GM12878 (cell line): ENCODE data around the gene KIRREL1. TPM values are rescaled to one million over a fixed set of nuclear protein-coding genes. Genes with fewer than 3 reads are reported as not detected.

Source experiments
- ATAC-seq: fragments of 200-7000 bp; cut with Tn5 transposase; 3 replicates; pipeline ENCODE4 v1.9.1; 2020; ENCODE audit warnings: mild to moderate bottlenecking, moderate library complexity
- BruUV-seq: library from RNA; stranded (reverse); fragments of 400-500 nt; replicated peaks from 2 replicates; lab custom pipeline; 2021; lab: Mats Ljungman, UMichigan
- CTCF ChIA-PET: fragments of 300-600 bp; sonication (Branson Sonifier 250); formaldehyde crosslinking; extraction: SDS; loops from one replicate; lab custom pipeline; 2021; ENCODE audit warnings: inconsistent platforms; lab: Yijun Ruan, JAX
- POLR2A ChIA-PET: fragments of 350-600 bp; formaldehyde crosslinking; extraction: SDS; loops from one replicate; lab custom pipeline; 2021; ENCODE audit warnings: inconsistent platforms; lab: Charles Lee
- RAD21 ChIA-PET: fragments of 300-600 bp; sonication (Branson Sonifier 250); formaldehyde crosslinking; loops from one replicate; lab custom pipeline; 2023; ENCODE audit warnings: antibody characterized with exemption; ENCODE audit not compliant: unreplicated experiment; lab: Charles Lee
- SMC1A ChIA-PET: fragments of 300-600 bp; sonication (Branson Sonifier 250); formaldehyde crosslinking; loops from one replicate; lab custom pipeline; 2023; ENCODE audit not compliant: unreplicated experiment, uncharacterized antibody; lab: Charles Lee
- DNase-seq: peaks from one replicate; pipeline ENCODE4 v3.0.0-alpha.2; 2011; ENCODE audit warnings: low read depth, low spot score
- FAIRE-seq: peaks from 3 replicates; lab custom pipeline; 2011; peaks lifted over from hg19 to GRCh38; lab: Jason Lieb, UNC
- H2AFZ ChIP-seq: 2 replicates; pipeline ENCODE4 v1.6.0; 2011; ENCODE audit warnings: low read depth, low read length, control low read depth; ENCODE audit not compliant: control insufficient read depth
- H3K27ac ChIP-seq: 2 replicates; pipeline ENCODE4 v1.5.1; 2011; ENCODE audit warnings: control low read depth; ENCODE audit not compliant: control insufficient read depth, insufficient read depth
- H3K27me3 ChIP-seq, 2 experiments: replicated peaks in 1 of 2; 2 replicates each; pipeline versions ENCODE4 v1.6.0 to v1.6.1; 2011; ENCODE audit warnings: low read length in 1 of 2; ENCODE audit not compliant: control insufficient read depth in 2 of 2, insufficient read depth in 2 of 2
- H3K36me3 ChIP-seq, 2 experiments: 2 replicates each; pipeline ENCODE4 v1.5.1; 2011; ENCODE audit warnings: low read length in 1 of 2; ENCODE audit not compliant: control insufficient read depth in 2 of 2, insufficient read depth in 2 of 2
- H3K4me1 ChIP-seq: 2 replicates; pipeline ENCODE4 v1.6.1; 2011; ENCODE audit warnings: mild to moderate bottlenecking, low read length, moderate library complexity, mixed read lengths; ENCODE audit not compliant: control insufficient read depth, insufficient read depth
- H3K4me2 ChIP-seq: 2 replicates; pipeline ENCODE4 v1.6.0; 2011; ENCODE audit warnings: control low read depth; ENCODE audit not compliant: control insufficient read depth, insufficient read depth
- H3K4me3 ChIP-seq: fragments of 200-600 bp; sonication (generic); 2 replicates; pipeline ENCODE4 v1.5.1; 2016
- H3K79me2 ChIP-seq: 2 replicates; pipeline ENCODE4 v1.6.0; 2011; ENCODE audit warnings: low read length; ENCODE audit not compliant: control insufficient read depth, insufficient read depth
- H3K9ac ChIP-seq: 2 replicates; pipeline ENCODE4 v1.8.0; 2011; ENCODE audit warnings: low read length, control low read depth, mixed read lengths; ENCODE audit not compliant: control insufficient read depth, insufficient read depth
- H3K9me3 ChIP-seq: replicated peaks from 3 replicates; pipeline ENCODE4 v1.5.1; 2011; ENCODE audit warnings: mild to moderate bottlenecking, low read length; ENCODE audit not compliant: control insufficient read depth, insufficient read depth
- H4K20me1 ChIP-seq: 2 replicates; pipeline ENCODE4 v1.6.0; 2011; ENCODE audit not compliant: control insufficient read depth, insufficient read depth
- BHLHE40 ChIP-seq, 2 experiments: fragments of 450-650 bp in 1 of 2; IDR thresholded peaks; 2 replicates each; pipeline ENCODE4 v1.6.1; 2011 to 2017; ENCODE audit warnings: low read depth in 2 of 2, borderline replicate concordance in 1 of 2, improper control_type of control experiment in 1 of 2, low read length in 1 of 2, mild to moderate bottlenecking in 1 of 2
- EP300 ChIP-seq, 2 experiments: fragments of 150-350 bp in 1 of 2; IDR thresholded peaks; 2 replicates each; pipeline ENCODE4 v1.6.1; 2011 to 2012; ENCODE audit warnings: low read depth in 2 of 2, low read length in 2 of 2, borderline replicate concordance in 1 of 2, improper control_type of control experiment in 1 of 2, inconsistent platforms in 1 of 2; ENCODE audit not compliant: control insufficient read depth in 1 of 2
- HDGF ChIP-seq: fragments of 450-650 bp; IDR thresholded peaks from 2 replicates; pipeline ENCODE4 v1.6.1; 2016; ENCODE audit warnings: antibody characterized with exemption
- NR2C1 ChIP-seq: fragments of 450-650 bp; IDR thresholded peaks from 2 replicates; pipeline ENCODE4 v1.6.1; 2017; ENCODE audit warnings: antibody characterized with exemption, mild to moderate bottlenecking, moderate library complexity
- POLR2A ChIP-seq: IDR thresholded peaks from 2 replicates; pipeline ENCODE4 v1.6.1; 2011; ENCODE audit warnings: low read depth, mild to moderate bottlenecking, low read length
- SUZ12 ChIP-seq: fragments of 200-600 bp; sonication (generic); IDR thresholded peaks from one replicate; pipeline ENCODE4 v1.6.1; 2018; ENCODE audit warnings: antibody characterized with exemption, mild to moderate bottlenecking; ENCODE audit not compliant: unreplicated experiment
- ZNF24 ChIP-seq: fragments of 450-650 bp; IDR thresholded peaks from 2 replicates; pipeline ENCODE4 v1.6.1; 2017; ENCODE audit warnings: antibody characterized with exemption, mild to moderate bottlenecking
- WGBS: methylation state at CpG from one replicate; pipeline ENCODE4 v1.1.6; 2016; ENCODE audit warnings: low lambda C conversion rate; ENCODE audit not compliant: insufficient replicate concordance, insufficient coverage; ENCODE audit errors: missing lambda C conversion rate; 5-methylcytosine and 5-hydroxymethylcytosine counted together
- in situ Hi-C: fragments of 300-500 bp; cut with MboI; formaldehyde crosslinking; loops from 9 replicates; pipeline ENCODE4 v1.14.3; 2018; ENCODE audit warnings: mixed read lengths
- intact Hi-C: fragments of 100-400 bp; cut with micrococcal nuclease; formaldehyde crosslinking; loops from one replicate; pipeline ENCODE4 v1.14.2; 2022; ENCODE audit not compliant: unreplicated experiment
- polyA plus RNA-seq, 11 experiments: library from polyadenylated mRNA; depleted of rRNA in 4 of 11; unstranded in 6 of 11; stranded (reverse) in 5 of 11; fragments of >200 nt; fragmentation: Nextera tagmentation in 4 of 11; fragmentation: Illumina TruSeq in 1 of 11; extraction: Ambion mirVana in 4 of 11; extraction: Trizol in 1 of 11; gene quantifications; 1 replicate in 1 of 11; 2 replicates in 10 of 11; pipeline versions ENCODE4 v1.2.1 to v1.2.3, GENCODE V29; 2011 to 2016; ENCODE audit warnings: inconsistent platforms in 2 of 11, missing spikeins in 2 of 11, low read depth in 1 of 11
- total RNA-seq, 4 experiments: library from RNA; depleted of rRNA in 3 of 4; stranded (reverse); fragments of >200 nt in 3 of 4; fragmentation: Illumina TruSeq in 1 of 4; extraction: Trizol in 1 of 4; gene quantifications; 2 replicates each; pipeline versions ENCODE4 v1.2.1 to v1.2.3, GENCODE V29; 2013 to 2021
- TF ChIP-seq, protein P1 (sequence below): fragments of 150-350 bp; IDR thresholded peaks from 2 replicates; pipeline ENCODE4 v1.6.1; 2014; ENCODE audit warnings: mild to moderate bottlenecking, low read depth, low read length
- TF ChIP-seq, protein P2 (sequence below): IDR thresholded peaks from 2 replicates; pipeline ENCODE4 v1.6.1; 2011; ENCODE audit warnings: low read depth, low read length, improper control_type of control experiment, borderline replicate concordance
- TF ChIP-seq, protein P3 (sequence below): IDR thresholded peaks from 2 replicates; pipeline ENCODE4 v1.6.1; 2012; ENCODE audit warnings: low read depth, low read length, improper control_type of control experiment

Gene KIRREL1
- total and polyA plus RNA-seq, 10 of the 15 experiments (the other 5 are each of a cell fraction or from before 2014, with no cell fraction given): 0.15 TPM; not detected in 9

DNA sequence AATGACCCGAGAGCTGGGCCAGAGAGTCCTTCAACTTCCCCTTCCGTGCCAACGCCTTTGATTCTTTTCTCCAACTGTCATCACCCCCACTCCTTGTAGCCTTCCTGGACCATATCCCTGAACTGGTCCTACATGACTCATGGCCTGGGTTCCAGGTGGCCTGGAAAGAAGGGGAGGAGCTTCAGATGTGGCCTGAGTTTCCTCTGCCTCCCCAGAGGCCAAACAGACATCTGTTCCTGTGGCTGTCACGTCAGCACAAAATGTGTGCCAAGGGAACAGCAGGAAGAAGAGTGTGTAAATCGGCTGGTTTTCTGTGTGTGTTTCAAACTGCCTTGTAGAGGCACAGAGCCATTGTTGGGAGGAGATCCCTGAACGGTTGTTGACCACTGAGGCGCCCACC, 24.9 kb upstream of the KIRREL1 start:
- no peak overlapping the region for H3K4me3 ChIP-seq
- FAIRE-seq (no peak), ATAC-seq (no peak), DNase-seq (no peak)
- H3K9ac ChIP-seq: no peak overlapping the region
- 10% methylated on average over 7 of the region's 7 CpGs for whole genome bisulfite sequencing
- H3K4me1 ChIP-seq: no peaks in the 10 kb centered on the region
- no peak overlapping the region for H3K27ac ChIP-seq
- ChIA-PET RAD21 (interaction anchor here (0.9 to 1.8 kb wide), 3 partner anchors 150 to 156 kb away, joined by 3 to 10 read pairs (median 4); no protein-coding TSS in a partner anchor), POLR2A (no interaction called here)
- H3K27me3 ChIP-seq: peaks cover 3 to 11% of the 10 kb centered on the region in 2 experiments
- no peaks in the 10 kb centered on the region for H4K20me1 ChIP-seq
- H3K4me2 ChIP-seq: no peak overlapping the region
- TF ChIP-seq EP300 (IDR thresholded peaks at IDR 0.05; ENCODE audit: borderline replicate concordance in 1 of 2, control insufficient read depth in 1 of 2, low read depth in 2 of 2, low read length in 2 of 2) (no peak), ZNF24 (no peak), SUZ12 (no peak), HDGF (no peak), POLR2A (no peak), NR2C1 (no peak), BHLHE40 (IDR thresholded peaks at IDR 0.05; ENCODE audit: borderline replicate concordance in 1 of 2, low read depth in 2 of 2, low read length in 1 of 2) (no peak)
- TF ChIP-seq, protein P1, sequence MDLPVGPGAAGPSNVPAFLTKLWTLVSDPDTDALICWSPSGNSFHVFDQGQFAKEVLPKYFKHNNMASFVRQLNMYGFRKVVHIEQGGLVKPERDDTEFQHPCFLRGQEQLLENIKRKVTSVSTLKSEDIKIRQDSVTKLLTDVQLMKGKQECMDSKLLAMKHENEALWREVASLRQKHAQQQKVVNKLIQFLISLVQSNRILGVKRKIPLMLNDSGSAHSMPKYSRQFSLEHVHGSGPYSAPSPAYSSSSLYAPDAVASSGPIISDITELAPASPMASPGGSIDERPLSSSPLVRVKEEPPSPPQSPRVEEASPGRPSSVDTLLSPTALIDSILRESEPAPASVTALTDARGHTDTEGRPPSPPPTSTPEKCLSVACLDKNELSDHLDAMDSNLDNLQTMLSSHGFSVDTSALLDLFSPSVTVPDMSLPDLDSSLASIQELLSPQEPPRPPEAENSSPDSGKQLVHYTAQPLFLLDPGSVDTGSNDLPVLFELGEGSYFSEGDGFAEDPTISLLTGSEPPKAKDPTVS: no peak
- TF ChIP-seq, protein P2, sequence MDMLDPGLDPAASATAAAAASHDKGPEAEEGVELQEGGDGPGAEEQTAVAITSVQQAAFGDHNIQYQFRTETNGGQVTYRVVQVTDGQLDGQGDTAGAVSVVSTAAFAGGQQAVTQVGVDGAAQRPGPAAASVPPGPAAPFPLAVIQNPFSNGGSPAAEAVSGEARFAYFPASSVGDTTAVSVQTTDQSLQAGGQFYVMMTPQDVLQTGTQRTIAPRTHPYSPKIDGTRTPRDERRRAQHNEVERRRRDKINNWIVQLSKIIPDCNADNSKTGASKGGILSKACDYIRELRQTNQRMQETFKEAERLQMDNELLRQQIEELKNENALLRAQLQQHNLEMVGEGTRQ: no peak
- TF ChIP-seq, protein P3, sequence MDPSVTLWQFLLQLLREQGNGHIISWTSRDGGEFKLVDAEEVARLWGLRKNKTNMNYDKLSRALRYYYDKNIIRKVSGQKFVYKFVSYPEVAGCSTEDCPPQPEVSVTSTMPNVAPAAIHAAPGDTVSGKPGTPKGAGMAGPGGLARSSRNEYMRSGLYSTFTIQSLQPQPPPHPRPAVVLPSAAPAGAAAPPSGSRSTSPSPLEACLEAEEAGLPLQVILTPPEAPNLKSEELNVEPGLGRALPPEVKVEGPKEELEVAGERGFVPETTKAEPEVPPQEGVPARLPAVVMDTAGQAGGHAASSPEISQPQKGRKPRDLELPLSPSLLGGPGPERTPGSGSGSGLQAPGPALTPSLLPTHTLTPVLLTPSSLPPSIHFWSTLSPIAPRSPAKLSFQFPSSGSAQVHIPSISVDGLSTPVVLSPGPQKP: no peak
- TF ChIP-seq, all 136 proteins: peak for 0
- H2AFZ ChIP-seq: no peak overlapping the region
- no peaks in the 10 kb centered on the region for H3K79me2 ChIP-seq
- no TSS peak for BruUV-seq
- H3K9me3 ChIP-seq: no peaks in the 10 kb centered on the region
- in situ Hi-C loops: no loop called here
- intact Hi-C loops: no loop called here
- SMC1A ChIA-PET: interaction anchor here (1.1 to 1.3 kb wide), 2 partner anchors 22 to 156 kb away, joined by 3 to 6 read pairs; no protein-coding TSS in a partner anchor
- CTCF ChIA-PET: interaction anchor here (0.5 to 5.3 kb wide), 15 partner anchors 9 to 809 kb away, joined by 3 to 22 read pairs (median 3); no protein-coding TSS in a partner anchor
- H3K36me3 ChIP-seq: no peaks in the 10 kb centered on the region
